Subcutaneous adipose tissue (tissue), 4 donors: ENCODE data around the gene GLYATL1. TPM values are rescaled to one million over a fixed set of nuclear protein-coding genes. Genes with fewer than 3 reads are reported as not detected.

Source experiments
- CTCF ChIP-seq: fragments of 450-650 bp; IDR thresholded peaks from one replicate; pipeline ENCODE4 v1.5.1; 2016; ENCODE audit warnings: low read depth, mild to moderate bottlenecking, control low read depth, antibody characterized with exemption, moderate library complexity
- total RNA-seq, 4 donors: library from RNA; depleted of rRNA; stranded (reverse); fragments of >200 nt; gene quantifications; one replicate each; pipeline ENCODE4 v1.1.0, GENCODE V29; 2016

GLYATL1 gene
- total RNA-seq, 4 donors from 2014 or later: not detected

- no peak for TF ChIP-seq CTCF
These were observed 890 bp upstream of the GLYATL1 start for GRCh38 chr11:58938398-58938797.

GRCh38 chr11:58940028-58940427, 740 bp downstream of the GLYATL1 start:
- no peak for TF ChIP-seq CTCF

DNA sequence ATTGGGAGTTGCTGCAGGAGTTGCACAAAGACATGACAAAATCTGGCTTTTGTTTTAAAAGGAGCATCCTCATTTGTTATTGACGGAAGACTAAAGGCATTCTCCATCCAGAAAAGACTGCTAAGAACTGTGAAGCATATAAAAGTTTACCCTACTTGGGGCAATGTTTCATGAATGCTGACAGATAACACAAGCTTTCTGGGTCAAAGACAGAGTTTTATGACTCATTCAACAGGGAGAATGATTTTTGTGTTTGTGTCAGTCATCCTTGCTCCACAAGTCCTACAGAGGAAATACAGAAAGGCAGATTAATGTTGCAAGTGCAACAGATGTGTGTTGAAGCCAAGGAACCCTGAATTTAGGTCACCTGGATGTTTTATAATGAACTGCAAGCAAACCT, 2.5 kb downstream of the GLYATL1 start:
- TF ChIP-seq CTCF: no peak

GRCh38 chr11:58945663-58946062, 6.4 kb downstream of the GLYATL1 start:
- TF ChIP-seq CTCF: no peak

GRCh38 chr11:58949184-58949583, 9.9 kb downstream of the GLYATL1 start:
- no peak for TF ChIP-seq CTCF

- no peak for TF ChIP-seq CTCF
These were observed 18.6 kb downstream of the GLYATL1 start for GRCh38 chr11:58957922-58958321.

DNA sequence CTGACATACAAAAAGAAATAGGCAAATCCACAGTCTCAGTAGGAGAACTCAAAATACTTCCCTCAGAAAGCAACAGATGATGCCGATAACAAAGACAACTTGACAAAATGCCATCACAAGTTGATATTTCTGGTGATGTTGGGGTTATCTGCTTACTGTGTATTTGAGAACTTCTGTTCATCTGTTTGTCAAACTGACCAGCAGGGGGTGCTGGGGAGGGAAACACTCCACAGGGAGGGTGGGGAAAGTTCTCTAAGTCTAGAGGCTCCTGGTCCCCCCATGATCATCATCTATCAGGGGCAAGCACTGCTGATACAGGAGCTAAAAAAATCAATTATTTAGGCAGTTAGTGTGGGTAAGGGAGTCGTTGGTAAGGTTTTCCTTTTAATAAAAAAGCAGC, 19.2 kb downstream of the GLYATL1 start:
- TF ChIP-seq CTCF: no peak
